Upper lobe of right lung (tissue), 1 donor: Measurements from ENCODE around the gene FILIP1. TPM values are rescaled to one million over a fixed set of nuclear protein-coding genes. Genes with fewer than 3 reads are reported as not detected.

Source experiments
- ATAC-seq: fragments of 200-7000 bp; cut with Tn5 transposase; one replicate; pipeline ENCODE4 v1.9.1; 2020; ENCODE audit warnings: mild to moderate bottlenecking, moderate library complexity
- DNase-seq: peaks from one replicate; pipeline ENCODE4 v3.0.0-alpha.2; 2020
- H3K27ac ChIP-seq: fragments of 200-600 bp; one replicate; pipeline ENCODE4 v1.8.0; 2022
- H3K27me3 ChIP-seq: fragments of 200-600 bp; one replicate; pipeline ENCODE4 v1.8.0; 2022; ENCODE audit warnings: mild to moderate bottlenecking
- H3K36me3 ChIP-seq: fragments of 200-600 bp; one replicate; pipeline ENCODE4 v1.8.0; 2022
- H3K4me1 ChIP-seq: fragments of 200-600 bp; one replicate; pipeline ENCODE4 v1.8.0; 2022
- H3K4me3 ChIP-seq: fragments of 200-600 bp; one replicate; pipeline ENCODE4 v1.8.0; 2022; ENCODE audit warnings: mild to moderate bottlenecking
- H3K9me3 ChIP-seq: fragments of 200-600 bp; one replicate; pipeline ENCODE4 v1.8.0; 2022
- intact Hi-C: fragments of 100-400 bp; cut with DNase I; formaldehyde crosslinking; loops from one replicate; pipeline ENCODE4 v1.11.0; 2022
- total RNA-seq: library from RNA; stranded (reverse); fragmentation: NEBNext Ultra II Directional; extraction: Animal tissue kit (Norgen Biotek cat#: 25700); gene quantifications from one replicate; pipeline ENCODE4 v1.2.1, GENCODE V29; 2021
- TF ChIP-seq, protein P1 (sequence below): fragments of 200-600 bp; IDR thresholded peaks from one replicate; pipeline ENCODE4 v1.8.0; 2022; ENCODE audit warnings: antibody characterized with exemption
- donor health status: DM: no; HTN: yes; CAD: no; lungs with severe emphysema.

Gene FILIP1
- total RNA-seq, 1 donor from 2014 or later: 21.6 TPM

DNA sequence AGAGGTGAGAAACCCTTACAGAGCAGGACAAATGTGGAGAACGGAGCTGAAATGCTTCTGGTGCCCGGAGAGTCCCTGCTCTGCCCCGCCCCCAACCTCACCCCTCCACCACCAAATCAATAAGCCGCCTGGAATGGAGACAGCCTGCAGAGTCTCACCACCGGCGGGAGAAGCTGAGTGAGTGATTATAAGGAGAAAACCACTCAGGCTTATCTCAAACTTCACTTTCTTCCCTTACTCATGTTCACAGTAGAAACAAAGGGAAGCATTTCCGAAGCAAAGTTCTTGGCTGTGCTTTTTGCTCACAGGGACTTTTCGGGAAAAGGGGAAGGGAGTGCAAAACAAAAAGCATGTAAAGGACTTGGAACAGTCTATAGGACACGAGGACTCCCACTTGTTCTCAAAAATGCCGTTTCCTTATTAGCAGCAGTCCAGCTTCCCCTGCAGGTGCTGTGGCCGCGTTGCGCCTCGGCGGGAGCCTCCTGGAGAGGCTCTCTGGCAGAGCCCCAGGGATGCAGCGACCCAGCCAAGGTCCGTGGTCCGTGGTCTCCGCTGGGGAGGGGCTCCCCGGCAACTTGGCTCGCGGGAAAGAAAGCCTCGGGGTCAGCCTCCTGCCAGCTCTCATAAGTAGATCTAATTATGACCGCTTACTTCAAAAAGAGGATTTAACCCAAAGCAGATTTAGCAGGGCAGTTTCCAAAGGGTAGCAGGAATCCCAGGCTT, 144.2 kb downstream of the FILIP1 start:
- TF ChIP-seq, protein P1, sequence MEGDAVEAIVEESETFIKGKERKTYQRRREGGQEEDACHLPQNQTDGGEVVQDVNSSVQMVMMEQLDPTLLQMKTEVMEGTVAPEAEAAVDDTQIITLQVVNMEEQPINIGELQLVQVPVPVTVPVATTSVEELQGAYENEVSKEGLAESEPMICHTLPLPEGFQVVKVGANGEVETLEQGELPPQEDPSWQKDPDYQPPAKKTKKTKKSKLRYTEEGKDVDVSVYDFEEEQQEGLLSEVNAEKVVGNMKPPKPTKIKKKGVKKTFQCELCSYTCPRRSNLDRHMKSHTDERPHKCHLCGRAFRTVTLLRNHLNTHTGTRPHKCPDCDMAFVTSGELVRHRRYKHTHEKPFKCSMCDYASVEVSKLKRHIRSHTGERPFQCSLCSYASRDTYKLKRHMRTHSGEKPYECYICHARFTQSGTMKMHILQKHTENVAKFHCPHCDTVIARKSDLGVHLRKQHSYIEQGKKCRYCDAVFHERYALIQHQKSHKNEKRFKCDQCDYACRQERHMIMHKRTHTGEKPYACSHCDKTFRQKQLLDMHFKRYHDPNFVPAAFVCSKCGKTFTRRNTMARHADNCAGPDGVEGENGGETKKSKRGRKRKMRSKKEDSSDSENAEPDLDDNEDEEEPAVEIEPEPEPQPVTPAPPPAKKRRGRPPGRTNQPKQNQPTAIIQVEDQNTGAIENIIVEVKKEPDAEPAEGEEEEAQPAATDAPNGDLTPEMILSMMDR: no peak
- ATAC-seq: peak; percentile 84
- DNase-seq: peak; percentile 76
- intact Hi-C loops: no loop called here
- H3K4me3 ChIP-seq: peak overlapping the region; percentile 35
- H3K36me3 ChIP-seq: peaks cover 17% of the 10 kb centered on the region
- H3K27me3 ChIP-seq: no peaks in the 10 kb centered on the region
- no peaks in the 10 kb centered on the region for H3K9me3 ChIP-seq
- peaks cover 16% of the 10 kb centered on the region for H3K4me1 ChIP-seq
- H3K27ac ChIP-seq: peak overlapping the region; percentile 3

DNA sequence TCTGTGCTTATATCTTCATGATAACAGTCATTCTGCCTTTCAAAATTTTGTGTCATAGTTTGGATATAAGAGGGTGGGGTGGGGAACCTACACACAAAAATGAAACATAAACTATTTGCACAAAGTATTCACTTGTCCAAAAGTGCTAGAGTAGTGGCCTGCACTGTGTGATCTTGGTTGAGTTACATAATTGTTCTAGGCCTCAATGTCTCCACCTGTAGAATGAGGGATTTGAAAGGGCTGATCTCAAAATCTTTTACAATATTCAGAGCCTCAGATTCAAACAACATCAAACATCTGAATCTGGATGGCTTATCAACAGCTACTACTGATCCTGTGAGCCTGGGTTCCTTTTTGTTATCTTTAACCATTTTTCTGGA, 144.7 kb downstream of the FILIP1 start:
- Histone ChIP-seq H3K36me3 (peaks cover 16% of the 10 kb centered on the region), H3K9me3 (no peaks in the 10 kb centered on the region), H3K27ac (peak overlapping the region; percentile 3), H3K27me3 (no peaks in the 10 kb centered on the region), H3K4me1 (peaks cover 16% of the 10 kb centered on the region), H3K4me3 (no peak overlapping the region)
- DNase-seq (no peak), ATAC-seq (no peak)
- TF ChIP-seq, protein P1: no peak
- intact Hi-C loops: no loop called here

DNA sequence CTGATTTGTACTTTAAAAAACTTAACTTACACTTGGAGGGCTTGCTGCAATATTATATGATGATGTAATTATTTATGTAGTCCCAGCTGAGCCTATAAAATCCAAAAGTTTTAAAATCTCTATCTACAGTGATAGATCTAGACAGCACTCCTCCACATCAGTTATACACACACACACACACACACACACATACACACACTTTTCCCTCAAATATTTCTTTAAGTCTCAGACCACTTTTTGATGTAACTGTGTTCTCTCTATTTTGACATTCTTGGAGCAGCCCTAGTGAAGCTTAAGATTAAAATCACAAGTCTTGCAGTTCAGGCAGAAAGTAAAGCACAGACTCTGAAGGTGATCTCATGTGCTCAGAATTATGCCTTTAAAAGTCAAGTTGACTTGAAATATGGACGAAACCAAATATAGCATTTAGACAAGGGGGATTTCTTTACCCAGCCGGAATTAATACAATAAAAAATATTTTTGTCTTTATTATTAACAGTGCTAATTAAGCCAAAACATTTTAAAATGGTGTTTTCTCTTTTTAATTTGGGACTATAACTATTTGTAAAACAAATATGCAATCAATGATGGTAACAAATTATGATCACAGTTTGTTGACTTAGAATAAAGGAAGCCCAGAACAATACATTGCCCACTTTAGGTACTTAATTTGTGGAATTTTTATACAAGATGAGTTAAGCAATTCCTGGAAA, 145.5 kb downstream of the FILIP1 start:
- H3K4me1 ChIP-seq: peaks cover 16% of the 10 kb centered on the region
- H3K36me3 ChIP-seq: peaks cover 9% of the 10 kb centered on the region
- H3K27ac ChIP-seq: no peak overlapping the region
- no peaks in the 10 kb centered on the region for H3K9me3 ChIP-seq
- no peak overlapping the region for H3K4me3 ChIP-seq
- no peak for ATAC-seq
- H3K27me3 ChIP-seq: no peaks in the 10 kb centered on the region
- no peak for DNase-seq
- TF ChIP-seq, protein P1: no peak
- intact Hi-C loops: no loop called here

DNA sequence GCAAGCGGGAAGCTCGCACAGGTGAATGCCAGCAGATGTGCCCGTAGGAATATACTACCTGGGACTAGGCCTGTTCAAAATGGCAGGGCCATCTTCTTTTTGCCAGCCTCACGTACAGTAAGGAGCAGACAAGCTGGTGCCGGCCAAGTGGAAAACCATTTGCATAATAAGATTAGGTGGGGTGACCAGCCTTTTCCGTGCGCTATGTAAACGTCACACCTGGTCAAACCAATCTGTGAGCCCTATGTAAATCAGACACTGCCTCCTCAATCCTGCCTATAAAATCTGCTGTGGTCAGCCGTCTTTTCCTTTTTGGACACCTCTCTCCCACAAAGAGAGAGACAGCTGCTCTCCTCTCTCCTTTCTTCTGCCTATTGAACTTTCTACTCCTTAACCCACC, 148.2 kb downstream of the FILIP1 start:
- Histone ChIP-seq H3K4me3 (no peak overlapping the region), H3K27me3 (no peaks in the 10 kb centered on the region), H3K9me3 (no peaks in the 10 kb centered on the region), H3K4me1 (peaks cover 16% of the 10 kb centered on the region), H3K36me3 (no peaks in the 10 kb centered on the region), H3K27ac (no peak overlapping the region)
- intact Hi-C loops: no loop called here
- no peak for ATAC-seq
- TF ChIP-seq, protein P1: no peak
- DNase-seq: no peak

DNA sequence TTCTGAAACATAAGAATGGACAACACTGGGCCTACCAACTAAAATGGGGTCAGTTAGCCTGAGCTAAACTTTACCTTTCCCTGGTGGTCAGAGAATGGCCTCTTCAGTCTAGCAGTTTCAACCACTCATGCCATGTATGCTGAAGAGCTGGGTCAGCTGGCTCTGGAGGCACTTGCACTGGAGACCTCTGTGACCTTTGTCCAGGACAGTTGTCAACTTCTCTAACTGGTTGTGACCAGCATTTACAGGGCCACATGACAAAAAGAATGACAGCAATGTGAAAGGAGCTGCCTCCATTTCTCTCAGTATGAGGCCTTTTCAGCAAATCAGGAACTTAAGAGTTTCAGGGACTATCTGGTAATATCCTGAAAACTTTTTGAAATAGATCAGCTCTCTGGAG, 149.1 kb downstream of the FILIP1 start:
- peaks cover 10% of the 10 kb centered on the region for H3K4me1 ChIP-seq
- H3K36me3 ChIP-seq: no peaks in the 10 kb centered on the region
- ATAC-seq (peak; percentile 47), DNase-seq (no peak)
- no peaks in the 10 kb centered on the region for H3K27me3 ChIP-seq
- no peak overlapping the region for H3K4me3 ChIP-seq
- TF ChIP-seq, protein P1: no peak
- H3K27ac ChIP-seq: no peak overlapping the region
- no peaks in the 10 kb centered on the region for H3K9me3 ChIP-seq
- intact Hi-C loops: no loop called here
